OCI-LY3 (cell line): Measurements from ENCODE around the gene PLA2G4D.

Experiments used
- H2AFZ ChIP-seq: fragments of 200-600, 300-600 bp; shearing (Covaris generic); 2 replicates; pipeline ENCODE4 v1.6.0; 2014; ENCODE audit warnings: antibody characterized with exemption, low read depth, low read length
- H3K27ac ChIP-seq: fragments of 200-600, 300-600 bp; sonication (generic); 2 replicates; pipeline ENCODE4 v1.5.1; 2014; ENCODE audit warnings: mild to moderate bottlenecking, low read length, moderate library complexity, mixed read lengths
- H3K27me3 ChIP-seq: fragments of 200-600, 300-600 bp; sonication (generic); 2 replicates; pipeline ENCODE4 v1.6.1; 2014; ENCODE audit warnings: low read depth, low read length, mixed read lengths
- H3K36me3 ChIP-seq: fragments of 200-600, 300-600 bp; sonication (generic); replicated peaks from 2 replicates; pipeline ENCODE3; 2014; ENCODE audit warnings: low read depth, low read length, mixed read lengths
- H3K4me1 ChIP-seq: fragments of 300-600, 200-600 bp; sonication (generic); 2 replicates; pipeline ENCODE4 v1.6.1; 2014; ENCODE audit warnings: low read length, mixed read lengths
- H3K4me2 ChIP-seq: fragments of 200-600, 300-600 bp; sonication (generic); 2 replicates; pipeline ENCODE4 v1.6.1; 2014; ENCODE audit warnings: low read length, mixed read lengths
- H3K4me3 ChIP-seq: fragments of 300-600, 200-600 bp; sonication (generic); 2 replicates; pipeline ENCODE4 v1.5.1; 2014; ENCODE audit warnings: antibody characterized with exemption, mild to moderate bottlenecking, low read length, moderate library complexity
- H3K79me2 ChIP-seq: fragments of 300-600, 200-600 bp; shearing (Covaris generic); 2 replicates; pipeline ENCODE4 v1.6.1; 2014; ENCODE audit warnings: mild to moderate bottlenecking, low read length, mixed read lengths
- H3K9ac ChIP-seq: fragments of 300-600, 200-600 bp; shearing (Covaris generic); 2 replicates; pipeline ENCODE4 v1.6.0; 2014; ENCODE audit warnings: mild to moderate bottlenecking, low read length, moderate library complexity
- H3K9me3 ChIP-seq: fragments of 200-600, 300-600 bp; shearing (Covaris generic); 2 replicates; pipeline ENCODE4 v1.6.1; 2014; ENCODE audit warnings: low read length, mixed read lengths; ENCODE audit not compliant: insufficient read depth
- H4K20me1 ChIP-seq: fragments of 200-600, 300-600 bp; sonication (generic); 2 replicates; pipeline ENCODE4 v1.6.1; 2016; ENCODE audit warnings: low read length, mixed read lengths; ENCODE audit not compliant: insufficient read depth
- CTCF ChIP-seq: fragments of 200-600, 300-600 bp; sonication (generic); IDR thresholded peaks from 2 replicates; pipeline ENCODE4 v1.5.1; 2014; ENCODE audit warnings: antibody characterized with exemption, low read length, low read depth
- EZH2phosphoT487 ChIP-seq: fragments of 200-600 bp; shearing (Covaris generic); IDR thresholded peaks from 2 replicates; pipeline ENCODE4 v1.6.1; 2018; ENCODE audit warnings: antibody characterized with exemption, mixed run types, low read depth

Gene PLA2G4D

DNA sequence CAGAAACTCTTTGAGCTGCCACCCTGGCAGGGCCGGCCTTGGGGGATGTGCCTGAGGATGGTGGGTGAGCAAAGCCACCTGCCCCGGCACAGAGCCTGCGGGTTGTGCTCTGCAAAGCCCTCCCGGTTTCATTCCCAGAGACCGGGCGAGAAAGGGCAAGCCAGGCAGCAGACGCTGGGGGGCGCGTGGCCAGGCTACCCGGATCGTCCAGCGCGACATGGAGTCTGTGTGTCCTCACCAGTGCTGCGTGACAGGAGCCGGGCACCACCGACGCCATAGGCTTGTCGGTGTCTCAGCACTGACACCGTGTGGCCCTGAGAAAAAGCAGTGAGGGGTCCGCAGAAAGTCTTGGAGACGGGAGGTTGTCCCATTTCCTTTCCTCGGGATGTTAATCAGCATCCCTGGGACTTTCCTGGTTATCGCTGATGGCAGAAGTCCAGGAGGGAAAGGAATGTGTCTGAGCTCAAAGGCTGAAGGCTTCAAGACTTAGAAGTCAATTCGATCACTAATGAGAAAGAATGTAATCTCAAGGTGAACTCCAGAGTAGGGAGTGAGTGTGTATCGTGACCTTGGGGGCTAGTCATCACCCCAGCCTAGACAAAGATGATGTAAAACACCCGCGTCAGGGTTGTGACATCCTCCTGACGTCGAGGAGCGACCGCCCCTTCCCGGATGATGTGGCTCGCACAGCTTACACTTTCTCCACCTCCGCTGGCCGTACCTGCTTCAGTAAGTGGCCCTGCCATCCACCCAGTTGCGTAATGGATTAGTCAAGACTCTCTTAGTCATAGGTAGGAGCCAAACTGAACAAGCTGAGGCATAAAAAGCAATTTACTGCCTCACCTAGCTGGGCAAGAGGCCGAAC is 37.2 kb downstream of the PLA2G4D start:
- no peaks in the 10 kb centered on the region for H3K79me2 ChIP-seq
- peak overlapping the region; percentile 87 for H3K4me2 ChIP-seq
- H3K9ac ChIP-seq: peak overlapping the region; percentile 38; the same call in 1 of the 2 replicates
- peak overlapping the region; percentile 85 for H2AFZ ChIP-seq
- peak overlapping the region; percentile 77 for H3K4me3 ChIP-seq
- no peak overlapping the region for H3K27ac ChIP-seq
- H3K36me3 ChIP-seq: no peaks in the 10 kb centered on the region
- H3K9me3 ChIP-seq: no peaks in the 10 kb centered on the region
- no peaks in the 10 kb centered on the region for H4K20me1 ChIP-seq
- TF ChIP-seq CTCF (peak; percentile 86), EZH2phosphoT487 (no peak)
- H3K27me3 ChIP-seq: peaks cover 11% of the 10 kb centered on the region; the same call in 1 of the 2 replicates
- H3K4me1 ChIP-seq: peaks cover 7% of the 10 kb centered on the region; the same call in 1 of the 2 replicates

DNA sequence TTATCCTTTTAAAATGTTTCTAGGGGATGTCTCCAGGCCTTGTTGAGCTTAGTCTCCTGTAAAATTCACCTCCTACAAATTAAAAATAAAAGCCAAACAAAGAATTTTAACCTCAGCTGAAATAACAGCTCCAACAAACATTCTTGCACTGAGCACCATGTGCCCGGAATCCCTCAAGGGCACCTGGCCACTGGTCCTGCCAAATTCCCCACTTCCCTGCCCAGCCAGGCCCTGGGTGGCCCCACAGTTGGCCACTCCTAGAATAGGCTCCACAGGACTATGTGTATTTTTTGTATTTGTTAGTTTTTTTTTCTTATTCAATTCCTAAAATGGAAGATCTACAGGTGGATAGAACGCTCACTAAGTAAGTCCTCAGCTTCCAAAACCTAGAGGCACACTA is 40.4 kb downstream of the PLA2G4D start:
- TF ChIP-seq CTCF (no peak), EZH2phosphoT487 (no peak)

DNA sequence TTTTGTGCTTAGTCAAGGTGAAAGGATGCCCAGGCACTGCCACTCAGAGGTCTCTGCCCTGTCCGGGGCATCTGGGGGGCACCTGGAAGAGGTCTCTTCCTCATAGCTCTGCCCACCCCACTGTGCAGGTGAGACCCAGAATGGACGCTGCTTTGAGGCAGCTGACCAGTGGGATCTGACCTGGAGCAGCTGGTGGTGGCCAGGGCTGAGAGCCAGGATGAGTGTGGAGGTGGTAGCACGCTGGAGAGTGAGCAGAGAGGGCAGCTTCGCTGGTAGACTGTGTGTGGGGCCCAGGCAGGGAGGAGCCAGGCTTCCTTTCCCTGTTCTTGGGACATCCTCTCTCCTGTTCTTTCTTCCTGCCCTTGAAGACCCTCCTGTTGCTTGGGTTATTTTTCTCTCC is 41.4 kb downstream of the PLA2G4D start:
- Histone ChIP-seq H3K27me3 (peaks cover 6% of the 10 kb centered on the region; the same call in 1 of the 2 replicates), H3K4me2 (no peak overlapping the region)
- TF ChIP-seq CTCF (no peak), EZH2phosphoT487 (no peak)

More for the DNA sequence above, 40.4 kb downstream of the PLA2G4D start:
- H3K4me1 ChIP-seq: peaks cover 2% of the 10 kb centered on the region; the same call in 1 of the 2 replicates
- no peak overlapping the region for H3K9ac ChIP-seq
- H3K4me3 ChIP-seq: no peak overlapping the region
- no peaks in the 10 kb centered on the region for H3K36me3 ChIP-seq
- H3K27ac ChIP-seq: no peak overlapping the region
- peaks cover 11% of the 10 kb centered on the region; the same call in 1 of the 2 replicates for H3K27me3 ChIP-seq
- H4K20me1 ChIP-seq: no peaks in the 10 kb centered on the region
- no peaks in the 10 kb centered on the region for H3K9me3 ChIP-seq
- H3K4me2 ChIP-seq: no peak overlapping the region
- no peaks in the 10 kb centered on the region for H3K79me2 ChIP-seq
- H2AFZ ChIP-seq: no peak overlapping the region

GRCh38 chr15:42050484-42051255 is 43.7 kb downstream of the PLA2G4D start:
- no peaks in the 10 kb centered on the region for H4K20me1 ChIP-seq
- H3K27ac ChIP-seq: no peak overlapping the region
- 0 out of 2 replicates have a peak overlapping the region, but pooled peaks have one; percentile 29 for H2AFZ ChIP-seq
- H3K27me3 ChIP-seq: no peaks in the 10 kb centered on the region
- H3K4me1 ChIP-seq: no peaks in the 10 kb centered on the region
- no peaks in the 10 kb centered on the region for H3K79me2 ChIP-seq
- no peaks in the 10 kb centered on the region for H3K36me3 ChIP-seq
- no peak overlapping the region for H3K4me3 ChIP-seq
- H3K9me3 ChIP-seq: no peaks in the 10 kb centered on the region
- H3K9ac ChIP-seq: no peak overlapping the region
- no peak for TF ChIP-seq CTCF
- no peak for TF ChIP-seq EZH2phosphoT487
- no peak overlapping the region for H3K4me2 ChIP-seq

More for the DNA sequence above, 41.4 kb downstream of the PLA2G4D start:
- no peaks in the 10 kb centered on the region for H3K9me3 ChIP-seq
- no peaks in the 10 kb centered on the region for H4K20me1 ChIP-seq
- no peak overlapping the region for H2AFZ ChIP-seq
- H3K9ac ChIP-seq: no peak overlapping the region
- no peak overlapping the region for H3K4me3 ChIP-seq
- H3K4me1 ChIP-seq: peaks cover 2% of the 10 kb centered on the region; the same call in 1 of the 2 replicates
- no peaks in the 10 kb centered on the region for H3K79me2 ChIP-seq
- no peak overlapping the region for H3K27ac ChIP-seq
- H3K36me3 ChIP-seq: no peaks in the 10 kb centered on the region
